HG03520 (cell line): ENCODE measurements around the gene MUC20.

Experiments
- ATAC-seq: cut with Tn5 transposase; IDR thresholded peaks from one replicate; pipeline ENCODE4 v1.9.1; 2021; ENCODE audit warnings: mild to moderate bottlenecking, moderate library complexity; ENCODE audit not compliant: unreplicated experiment

Gene MUC20

DNA sequence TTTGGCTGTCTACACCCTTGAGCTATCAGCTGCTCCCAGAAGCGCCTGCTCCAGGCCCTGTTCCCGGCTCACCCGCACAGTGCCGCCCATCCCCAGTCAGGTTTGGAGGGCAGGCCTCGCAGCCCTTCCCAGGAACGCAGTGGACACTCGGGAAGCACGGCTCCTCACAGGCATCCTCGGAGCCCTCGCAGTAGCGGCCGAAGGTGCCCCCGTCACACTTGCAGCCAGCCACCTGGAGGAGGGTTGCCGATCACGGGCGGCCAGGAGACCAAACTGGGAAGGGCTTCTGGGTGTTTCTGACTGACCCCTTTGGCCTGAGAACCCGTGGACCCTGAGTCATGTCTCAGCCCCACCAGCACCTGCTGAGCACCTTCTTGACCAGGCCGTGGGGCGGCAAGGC lies 33.4 kb downstream of the MUC20 start:
- ATAC-seq, result no peak

DNA sequence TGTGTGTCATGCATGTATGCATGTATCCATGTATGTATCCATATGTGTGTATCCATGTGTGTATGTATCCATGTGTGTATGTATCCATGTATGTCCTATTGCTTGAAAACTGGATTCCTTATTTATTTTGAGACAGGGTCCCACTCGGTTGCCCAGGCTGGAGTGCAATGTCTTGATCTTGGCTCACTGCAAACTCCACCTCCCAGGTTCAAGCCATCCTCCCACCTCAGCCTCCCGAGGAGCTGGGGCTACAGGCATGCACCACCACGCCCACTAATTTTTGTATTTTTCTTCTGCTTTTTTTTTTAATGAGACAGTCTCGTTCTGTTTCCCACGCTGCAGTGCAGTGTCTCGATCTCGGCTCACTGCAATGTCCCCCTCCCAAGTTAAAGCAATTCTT lies 34.1 kb downstream of the MUC20 start:
- ATAC-seq, result no peak

DNA sequence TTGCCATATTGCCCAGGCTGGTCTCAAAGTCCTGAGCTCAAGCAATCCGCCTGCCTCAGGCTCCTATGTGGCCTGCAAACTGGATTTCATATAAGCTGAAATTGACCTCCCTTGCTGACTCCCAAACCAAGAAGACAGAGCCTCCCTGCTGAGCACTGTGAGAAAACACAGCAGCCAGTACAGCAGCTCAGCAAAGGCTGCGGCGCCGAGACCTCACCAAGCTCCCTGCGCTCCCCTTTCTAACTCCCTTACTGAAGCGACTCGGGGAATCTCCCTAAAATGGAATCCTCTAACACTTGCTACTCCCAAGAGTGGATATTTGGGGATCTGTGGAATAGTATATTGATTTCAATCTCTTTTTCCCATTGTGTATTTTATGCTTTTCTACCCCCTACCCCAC lies 34.6 kb downstream of the MUC20 start:
- ATAC-seq, result no peak

DNA sequence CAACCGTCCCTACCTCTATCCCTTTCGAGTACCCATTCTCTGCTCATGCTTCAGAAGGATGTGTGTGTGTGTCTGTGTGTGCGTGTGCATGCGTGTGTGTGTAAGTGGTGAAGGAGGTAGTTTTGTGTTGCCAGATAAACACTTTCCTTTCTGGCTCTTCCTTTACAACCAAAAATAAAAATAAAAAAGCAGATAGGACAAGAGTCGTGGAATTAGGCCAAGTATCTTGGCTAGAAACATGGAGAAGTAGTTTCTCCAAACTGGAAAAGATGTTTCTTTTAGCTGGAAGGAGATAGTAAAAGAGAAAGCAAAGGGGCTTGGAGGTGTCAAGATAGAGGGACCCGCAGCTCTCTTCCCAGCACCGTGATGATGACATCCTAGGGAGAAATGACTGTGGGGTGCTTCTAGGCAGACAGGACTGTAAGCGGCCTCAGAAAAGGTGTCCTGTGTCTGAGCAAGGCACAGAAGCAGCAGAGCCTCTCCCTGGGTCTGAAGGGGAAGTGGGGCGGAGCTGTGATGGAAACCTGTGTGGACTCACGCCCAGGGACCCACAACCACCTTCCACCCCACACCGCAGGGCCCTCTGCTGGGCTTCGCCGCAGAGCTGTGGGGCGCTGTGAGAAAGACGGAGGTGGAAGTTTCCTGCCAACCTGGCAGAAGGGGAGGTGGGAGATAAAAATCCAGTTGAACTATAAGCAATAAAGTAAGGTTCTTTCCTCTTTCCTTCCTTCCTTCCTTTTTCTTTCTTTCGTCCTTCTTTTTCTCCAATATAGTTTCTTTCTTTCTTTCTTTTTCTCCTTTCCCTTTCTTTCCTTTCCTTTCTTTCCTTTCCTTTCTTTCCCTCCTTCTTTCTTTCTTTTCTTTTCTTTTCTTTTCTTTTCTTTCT lies 35.3 kb downstream of the MUC20 start:
- ATAC-seq, result no peak

DNA sequence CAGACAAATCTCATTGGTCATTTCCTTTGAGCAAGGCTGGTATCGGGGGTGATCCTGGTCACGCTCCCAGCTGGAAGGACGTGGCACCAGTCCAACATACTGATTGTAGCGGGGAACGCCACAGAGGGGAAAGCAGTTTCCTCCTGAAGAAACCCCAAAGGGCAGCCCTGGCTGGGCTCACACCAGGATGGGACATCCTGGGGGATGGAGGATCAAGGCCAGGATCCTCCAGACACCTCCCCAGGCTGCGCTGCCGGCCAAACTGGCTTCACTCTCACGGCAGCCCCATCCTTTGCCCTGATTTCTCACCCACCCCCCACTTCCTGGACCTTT lies 36.6 kb downstream of the MUC20 start:
- no peak for ATAC-seq

DNA sequence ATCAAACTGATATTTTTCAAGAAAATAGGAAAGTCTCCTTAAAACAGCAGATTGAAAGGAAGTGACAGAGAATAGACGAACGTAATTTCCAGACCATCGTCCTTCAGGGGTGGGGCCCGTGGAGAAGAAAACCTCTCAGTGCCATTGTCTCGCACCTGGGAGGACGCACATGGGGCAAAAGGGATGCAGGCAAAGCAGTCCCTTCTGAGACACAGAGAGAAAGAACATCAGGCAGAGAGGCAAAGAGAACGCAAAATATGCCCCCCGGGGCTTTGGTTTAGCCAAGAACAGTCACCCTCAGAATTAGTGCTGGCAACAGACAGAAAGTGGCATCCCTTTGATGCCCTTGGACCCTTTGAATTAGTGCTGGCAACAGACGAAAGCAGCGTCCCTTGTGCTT lies 37.0 kb downstream of the MUC20 start:
- no peak for ATAC-seq

DNA sequence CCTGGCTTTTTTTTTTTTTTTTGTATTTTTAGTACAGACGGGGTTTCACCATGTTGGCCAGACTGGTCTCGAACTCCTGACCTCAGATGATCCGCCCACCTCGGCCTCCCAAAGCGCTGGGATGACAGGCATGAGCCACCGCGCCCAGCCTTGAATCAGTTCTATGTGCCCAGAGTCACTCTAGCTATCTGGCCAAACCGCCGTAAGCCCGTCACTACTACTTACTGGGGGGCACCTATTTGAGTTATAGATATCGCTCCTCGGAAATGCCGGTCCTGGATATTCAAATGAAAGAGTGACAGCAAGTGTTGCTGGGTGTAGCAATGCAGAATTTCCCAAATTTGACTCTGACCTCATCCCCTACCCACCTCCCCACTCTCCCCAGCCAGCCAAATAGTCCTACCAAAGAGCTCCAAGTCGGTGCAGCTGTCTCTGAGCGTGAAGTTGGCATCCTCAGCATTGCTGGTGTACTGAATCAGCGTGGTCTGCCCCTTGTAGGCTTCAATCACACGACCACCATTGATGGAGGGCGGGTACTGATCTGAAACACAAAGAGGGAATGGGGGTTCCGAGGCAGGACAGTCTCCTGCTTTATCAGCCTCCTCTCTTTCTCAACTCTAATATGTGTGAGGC lies 38.1 kb downstream of the MUC20 start:
- ATAC-seq, result no peak

DNA sequence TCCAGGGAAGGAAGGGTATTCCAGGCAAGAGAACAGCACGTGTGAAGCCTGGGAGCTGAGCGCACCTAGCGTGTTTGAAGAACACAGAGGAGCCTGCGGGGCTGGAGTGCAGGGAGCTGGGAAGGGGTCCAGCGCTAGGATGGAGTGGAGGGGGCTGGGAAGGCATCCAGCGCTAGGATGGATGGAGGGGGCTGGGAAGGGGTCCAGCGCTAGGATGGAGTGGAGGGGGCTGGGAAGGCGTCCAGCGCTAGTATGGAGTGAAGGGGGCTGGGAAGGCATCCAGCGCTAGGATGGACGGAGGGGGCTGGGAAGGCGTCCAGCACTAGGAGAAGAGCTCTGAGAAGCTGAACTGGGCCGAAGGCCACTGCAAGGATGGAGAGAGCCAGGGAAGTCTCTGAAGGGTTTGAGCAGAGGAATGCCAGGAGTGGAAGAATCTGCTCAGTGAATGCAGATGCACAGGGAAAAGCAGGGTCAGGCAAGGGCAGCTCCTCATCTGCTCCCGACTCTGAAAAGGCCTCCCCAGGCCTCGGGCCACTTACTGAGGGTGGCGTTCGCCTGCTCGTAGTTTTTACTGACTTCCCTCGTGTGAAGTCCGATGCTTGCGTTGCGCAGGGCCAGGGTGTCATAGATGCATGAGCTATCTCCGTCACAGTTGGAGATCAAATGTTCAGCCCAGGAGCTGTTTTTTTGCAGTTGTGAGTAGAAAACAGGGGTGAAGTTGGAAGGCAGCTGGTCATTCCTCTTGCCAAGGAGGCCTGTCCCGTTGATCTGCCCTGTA lies 39.8 kb downstream of the MUC20 start:
- ATAC-seq, result no peak

DNA sequence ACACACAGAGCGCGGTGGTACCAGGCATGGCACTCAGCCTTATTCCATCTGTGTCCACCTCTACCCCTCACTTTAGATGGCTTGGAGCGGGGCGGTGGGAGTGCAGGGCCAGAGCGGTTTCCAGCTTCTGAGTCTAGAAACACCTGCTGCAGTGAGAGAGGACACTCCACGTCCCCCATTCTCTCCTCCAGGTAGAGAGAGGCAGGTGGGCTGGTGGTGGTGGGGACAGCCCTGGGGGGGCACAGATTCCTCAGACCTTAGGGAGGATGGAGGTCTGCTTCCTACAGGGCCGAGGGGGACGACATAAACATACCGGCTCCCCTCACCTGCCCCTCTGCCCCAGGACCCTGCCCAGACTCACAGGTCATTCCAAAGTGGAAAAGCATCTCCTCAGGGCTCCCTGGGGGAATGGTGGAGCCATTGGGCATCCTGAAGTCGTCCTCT lies 40.4 kb downstream of the MUC20 start:
- ATAC-seq, result no peak

DNA sequence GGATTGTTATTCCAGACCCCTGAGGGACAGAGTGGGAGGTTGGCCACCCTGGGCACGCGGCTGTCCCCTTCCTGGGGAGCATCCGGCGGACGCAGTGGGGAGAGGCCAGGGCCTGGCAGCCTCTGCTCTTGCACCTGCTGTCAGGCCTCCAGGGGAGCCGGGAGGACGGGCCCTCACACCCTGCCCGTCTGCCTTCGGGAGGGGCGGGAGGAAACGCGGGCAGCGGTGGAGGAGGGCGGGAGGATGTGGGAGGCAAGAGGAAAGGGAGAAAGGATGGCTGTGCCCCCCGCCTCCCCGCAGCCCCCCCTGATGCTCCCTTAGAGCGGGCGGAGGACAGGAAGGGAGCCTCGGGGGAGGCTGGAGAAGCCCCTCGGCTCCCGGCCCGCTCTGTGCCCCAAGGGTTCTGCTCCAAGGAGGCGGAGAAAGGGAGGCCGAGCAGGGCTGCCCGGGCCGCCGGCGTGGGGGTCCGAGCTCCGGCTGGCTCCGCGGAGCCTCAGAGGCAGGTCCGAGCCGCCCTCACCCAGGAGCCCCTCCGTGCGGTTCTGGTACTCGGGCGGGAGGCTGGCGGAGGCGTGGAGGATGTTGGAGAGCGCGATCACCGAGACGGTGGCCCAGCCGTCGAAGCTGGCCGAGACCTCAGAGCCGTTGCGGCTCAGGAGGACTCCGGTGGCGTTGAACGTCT lies 40.9 kb downstream of the MUC20 start:
- ATAC-seq, result no peak

DNA sequence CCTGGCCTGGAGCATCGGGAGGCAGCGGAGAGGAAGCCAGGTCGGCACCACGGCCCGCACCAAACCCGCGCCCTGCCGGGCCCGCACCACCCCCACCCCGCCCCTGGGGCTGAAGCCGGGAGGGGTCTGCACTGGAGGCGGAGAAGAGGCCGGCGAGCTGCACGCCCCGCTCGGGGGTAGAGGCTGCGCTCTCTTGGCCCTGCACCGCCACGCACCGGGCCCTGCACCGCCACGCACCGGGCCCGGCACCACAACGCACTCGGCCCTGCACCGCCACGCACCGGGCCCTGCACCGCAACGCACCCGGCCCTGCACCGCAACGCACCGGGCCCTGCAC lies 41.4 kb downstream of the MUC20 start:
- no peak for ATAC-seq

DNA sequence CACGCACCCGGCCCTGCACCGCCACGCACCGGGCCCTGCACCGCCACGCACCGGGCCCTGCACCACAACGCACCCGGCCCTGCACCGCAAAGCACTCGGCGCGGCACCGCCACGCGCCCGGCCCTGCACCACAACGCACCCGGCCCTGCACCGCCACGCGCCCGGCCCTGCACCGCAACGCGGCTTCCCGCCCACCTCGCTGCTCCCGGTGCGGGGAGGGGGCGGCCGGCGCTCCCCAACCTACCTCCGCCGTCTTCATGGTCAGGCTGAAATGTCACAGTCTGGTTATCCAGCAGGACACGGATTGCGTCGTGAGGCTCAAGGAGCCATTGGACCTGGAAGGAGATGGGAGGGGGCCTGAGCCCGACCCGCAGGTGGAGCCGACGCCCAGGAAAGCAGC lies 41.8 kb downstream of the MUC20 start:
- no peak for ATAC-seq

DNA sequence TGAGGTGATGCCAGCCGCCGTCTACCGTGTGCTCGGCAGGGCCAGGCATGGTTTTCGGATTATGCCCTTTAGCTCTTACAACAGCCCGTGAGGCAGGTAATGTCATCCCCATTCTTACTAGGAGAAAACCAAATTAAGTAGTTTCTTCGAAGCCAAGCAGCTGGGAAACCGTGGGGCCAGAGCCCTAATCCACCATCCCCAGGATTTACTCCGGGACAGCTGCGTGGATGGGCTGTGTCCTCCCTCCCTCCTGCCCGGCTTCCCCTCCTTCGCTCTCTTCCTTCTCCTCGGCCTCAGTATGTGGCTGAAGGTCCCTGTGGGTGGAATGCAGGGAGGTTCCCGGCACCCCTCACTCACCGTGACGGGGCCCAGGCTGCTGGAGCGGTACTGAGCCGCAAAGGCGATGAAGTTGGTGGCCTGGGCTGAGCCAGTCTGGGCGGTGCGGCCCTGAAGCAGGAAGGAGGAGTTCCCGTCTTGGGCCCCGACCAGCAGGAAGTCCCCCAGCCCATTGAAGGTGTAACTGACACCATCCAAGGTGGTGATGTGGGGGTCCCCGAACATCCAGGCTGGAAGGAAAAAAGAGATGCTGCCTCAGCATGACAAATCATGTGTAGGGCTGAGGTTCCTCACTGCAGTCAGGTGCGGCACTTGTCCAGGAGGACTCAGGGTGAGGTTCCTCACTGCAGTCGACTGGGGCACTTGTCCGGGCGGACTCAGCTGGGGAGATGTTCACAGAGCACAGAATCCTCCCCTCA lies 42.5 kb downstream of the MUC20 start:
- ATAC-seq, result no peak

DNA sequence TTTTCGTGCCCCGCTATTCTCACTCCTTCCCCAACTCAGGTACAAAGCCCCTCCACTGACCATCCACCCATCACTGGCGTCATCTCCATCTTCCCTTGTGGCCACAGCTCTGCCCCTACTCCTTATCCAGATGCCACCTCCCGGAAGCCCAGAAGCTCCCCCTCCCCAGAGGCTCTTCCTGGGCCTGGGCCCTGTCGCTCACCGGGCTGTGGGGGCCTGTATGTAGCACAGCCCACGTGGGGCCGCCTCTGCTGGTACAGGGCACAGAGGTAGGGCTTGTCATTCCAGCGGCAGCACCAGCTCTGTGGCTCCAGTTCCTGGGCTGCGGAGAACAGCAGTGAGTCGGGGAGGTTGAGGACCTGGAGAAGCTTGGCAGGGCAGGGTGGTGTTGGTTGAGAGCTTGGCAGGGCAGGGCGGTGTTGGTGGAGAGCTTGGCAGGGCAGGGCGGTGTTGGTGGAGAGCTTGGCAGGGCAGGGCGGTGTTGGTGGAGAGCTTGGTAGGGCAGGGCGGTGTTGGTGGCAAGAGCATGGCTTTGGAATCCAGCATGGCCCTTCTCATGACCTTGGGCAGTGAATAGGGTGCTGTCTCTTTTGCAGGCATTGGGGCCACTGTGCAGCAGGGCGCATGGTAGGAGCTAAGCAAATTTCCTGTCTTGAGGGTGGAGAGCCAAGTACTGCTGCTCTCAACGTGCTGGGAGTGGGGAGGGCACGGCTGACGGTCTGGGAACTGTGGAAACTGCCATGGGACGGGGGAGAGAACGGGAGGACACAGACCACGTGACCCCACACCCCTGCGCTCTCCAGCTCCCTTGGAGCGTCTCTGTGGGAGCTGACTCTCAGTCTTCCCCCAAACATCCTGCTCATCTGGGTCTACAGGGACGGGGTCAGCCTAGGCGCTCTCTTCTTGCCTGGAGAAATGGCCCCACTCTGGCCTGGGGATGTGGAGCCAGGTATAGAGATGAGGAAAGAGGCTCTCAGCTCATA lies 43.4 kb downstream of the MUC20 start:
- no peak for ATAC-seq

DNA sequence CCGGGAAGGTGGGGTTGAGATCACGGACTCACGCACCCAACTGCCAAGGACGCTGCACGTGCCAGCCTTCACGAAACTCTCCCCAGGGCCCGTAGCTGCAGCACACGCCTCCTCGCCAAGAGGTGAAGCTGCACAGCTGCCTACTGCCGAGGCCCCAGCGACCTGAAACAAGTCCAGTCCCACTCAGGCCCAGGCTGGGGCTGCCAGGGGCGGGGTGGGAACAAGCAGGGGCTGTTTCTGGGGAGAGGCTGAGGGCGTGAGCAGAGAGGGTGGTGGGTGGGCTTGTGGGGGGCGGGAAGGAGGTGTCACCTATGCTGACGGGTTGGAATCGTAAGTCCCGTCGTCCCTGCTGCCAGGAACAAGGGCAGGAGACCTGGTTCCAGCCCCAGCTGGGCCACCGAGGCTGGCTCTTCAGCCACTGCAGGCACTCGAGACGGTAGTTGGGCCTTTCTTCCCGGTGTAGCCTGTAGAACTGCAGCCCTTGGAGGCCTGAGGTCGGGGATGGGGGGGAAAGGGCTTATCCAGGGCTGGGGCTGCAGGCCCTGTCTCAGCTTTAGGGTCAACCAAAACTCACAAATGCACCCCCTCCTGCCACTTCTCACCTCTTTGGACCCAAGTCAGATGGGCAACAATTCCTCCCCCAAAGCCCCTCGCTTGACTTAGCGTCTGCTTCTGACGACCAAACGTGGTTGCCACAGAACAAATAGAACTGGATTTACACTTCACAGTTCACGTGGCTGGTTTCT lies 44.4 kb downstream of the MUC20 start:
- ATAC-seq, result no peak

DNA sequence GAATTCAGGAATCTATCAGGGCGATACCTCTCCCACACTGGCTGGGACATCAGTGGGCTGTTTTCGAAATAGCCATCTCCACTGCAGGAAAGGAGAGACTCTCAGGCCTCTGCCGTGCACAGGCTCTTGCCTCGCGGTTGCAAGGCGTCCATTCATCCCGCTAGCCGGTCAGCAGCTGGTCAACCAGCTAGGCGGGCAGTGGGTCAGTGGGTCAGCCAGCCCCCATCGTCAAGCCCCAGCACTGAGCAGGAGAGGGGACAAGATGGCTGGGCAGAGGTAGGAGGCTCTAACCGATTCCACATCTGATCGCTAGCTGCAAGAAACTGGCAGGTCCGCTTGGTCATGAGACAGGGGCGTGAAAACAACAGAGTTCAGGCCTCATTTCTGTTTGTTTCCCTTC lies 45.9 kb downstream of the MUC20 start:
- no peak for ATAC-seq

DNA sequence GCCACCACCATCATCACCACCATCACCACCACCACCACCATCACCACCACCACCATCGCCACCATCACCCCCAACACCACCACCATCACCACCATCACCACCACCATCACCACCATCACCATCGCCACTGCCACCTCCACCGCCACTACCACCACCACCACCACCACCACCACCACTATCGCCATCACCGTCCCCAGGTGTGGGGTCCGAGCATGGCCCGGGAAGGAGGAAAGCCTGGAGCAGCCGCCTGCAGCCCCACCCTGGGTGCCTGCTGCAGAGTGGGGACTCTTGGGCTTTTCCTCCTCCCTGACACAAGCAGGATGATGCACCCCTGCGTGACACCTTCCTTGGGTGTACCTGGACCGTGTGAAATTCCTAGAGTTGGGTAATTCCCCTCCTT lies 47.0 kb downstream of the MUC20 start:
- no peak for ATAC-seq

DNA sequence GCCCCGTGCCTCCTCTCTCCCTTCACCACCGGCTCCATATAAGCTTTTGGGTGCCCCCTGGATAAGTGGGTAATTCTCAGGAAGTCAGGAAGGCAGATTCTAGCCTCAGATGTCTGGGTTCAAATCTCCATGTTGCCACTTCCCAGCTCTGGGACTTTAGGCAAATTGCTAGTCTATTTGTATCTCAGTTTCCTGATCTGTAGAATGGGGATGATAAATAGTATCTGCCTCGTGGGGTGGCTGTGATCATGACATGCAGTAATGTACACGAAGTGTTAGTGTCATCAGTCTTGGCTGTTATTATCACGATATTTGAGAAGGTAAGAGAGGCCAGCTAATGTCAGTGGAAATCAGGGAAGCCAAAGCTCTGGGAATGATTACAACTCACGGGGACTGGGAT lies 47.6 kb downstream of the MUC20 start:
- no peak for ATAC-seq

DNA sequence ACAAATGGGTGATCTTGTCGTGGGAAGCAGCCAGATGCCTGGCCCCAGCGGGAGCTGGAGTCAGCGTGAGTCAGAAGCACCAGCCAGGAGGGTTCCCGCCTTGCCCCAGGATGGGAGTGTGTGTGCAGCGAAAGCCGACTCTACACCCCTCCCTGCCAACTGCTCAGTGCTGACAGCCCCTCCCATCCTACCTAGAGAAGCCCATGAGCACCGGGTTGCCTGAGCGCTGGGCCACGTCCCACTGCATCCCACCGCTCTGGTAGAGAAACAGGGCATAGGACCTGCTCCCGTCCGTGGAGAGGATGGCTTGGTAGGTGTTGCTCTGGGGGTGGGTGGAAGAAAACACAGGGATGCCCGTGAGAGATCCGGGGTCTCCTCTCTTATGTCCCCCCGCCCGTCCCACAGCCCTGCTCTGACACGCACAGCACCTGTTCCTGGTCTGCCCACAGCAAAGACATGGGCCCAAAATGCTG lies 48.1 kb downstream of the MUC20 start:
- ATAC-seq, result no peak
